ENCODE data around the gene MMS22L. TPM values are rescaled to one million over a fixed set of nuclear protein-coding genes. Genes with fewer than 3 reads are reported as not detected.

MMS22L gene
- total RNA-seq, 3 donors from 2014 or later (not counting 1 experiment from before 2014, with no cell fraction given) = 9.1 to 14.3 (median 11.7) TPM

- Mint-ChIP-seq H3K27ac (no peak overlapping the region), H3K4me3 (no peak overlapping the region), H3K36me3 (no peaks in the 10 kb centered on the region), H3K4me1 (no peaks in the 10 kb centered on the region), H3K27me3 (ENCODE audit: low read depth in 2 of 2) (no peaks in the 10 kb centered on the region), H3K9me3 (no peaks in the 10 kb centered on the region)
- ATAC-seq (no peak), DNase-seq (no peak)
- intact Hi-C loops (cut with micrococcal nuclease) = no loop called here
- H3K4me3 ChIP-seq (ENCODE audit: low read length) = no peak overlapping the region
- H3K9me3 ChIP-seq (ENCODE audit: control insufficient read depth, insufficient read depth, low read length) = no peaks in the 10 kb centered on the region
- no peaks in the 10 kb centered on the region for H3K36me3 ChIP-seq (ENCODE audit: control insufficient read depth, insufficient read depth, low read length)
- no peaks in the 10 kb centered on the region for H3K4me1 ChIP-seq (ENCODE audit: control insufficient read depth, insufficient read depth, low read length)
- H3K27ac ChIP-seq (ENCODE audit: low read length) = no peak overlapping the region
- no peak for TF ChIP-seq CTCF (IDR thresholded peaks at IDR 0.05)
- H3K27me3 ChIP-seq (ENCODE audit: control insufficient read depth, insufficient read depth, low read length) = no peaks in the 10 kb centered on the region
Measured at GRCh38 chr6:97207383-97207782, 75.6 kb downstream of the MMS22L start.

GRCh38 chr6:97205966-97206365 is 77.0 kb downstream of the MMS22L start:
- no peak for ATAC-seq
- Histone ChIP-seq H3K36me3 (ENCODE audit: control insufficient read depth, insufficient read depth, low read length) (no peaks in the 10 kb centered on the region), H3K27ac (ENCODE audit: low read length) (no peak overlapping the region), H3K4me3 (ENCODE audit: low read length) (no peak overlapping the region), H3K9me3 (ENCODE audit: control insufficient read depth, insufficient read depth, low read length) (no peaks in the 10 kb centered on the region), H3K27me3 (ENCODE audit: control insufficient read depth, insufficient read depth, low read length) (no peaks in the 10 kb centered on the region), H3K4me1 (ENCODE audit: control insufficient read depth, insufficient read depth, low read length) (no peaks in the 10 kb centered on the region)
- no peaks in the 10 kb centered on the region for H3K4me1 Mint-ChIP-seq
- no peak overlapping the region for H3K27ac Mint-ChIP-seq
- TF ChIP-seq CTCF (IDR thresholded peaks at IDR 0.05) = no peak
- no peak for DNase-seq
- H3K4me3 Mint-ChIP-seq = no peak overlapping the region
- H3K27me3 Mint-ChIP-seq (ENCODE audit: low read depth in 2 of 2) = no peaks in the 10 kb centered on the region
- intact Hi-C loops (cut with micrococcal nuclease) = no loop called here
- no peaks in the 10 kb centered on the region for H3K9me3 Mint-ChIP-seq
- no peaks in the 10 kb centered on the region for H3K36me3 Mint-ChIP-seq

GRCh38 chr6:97203343-97203742 is 79.7 kb downstream of the MMS22L start:
- intact Hi-C loops (cut with micrococcal nuclease) = no loop called here
- Mint-ChIP-seq H3K27ac (no peak overlapping the region), H3K9me3 (no peaks in the 10 kb centered on the region), H3K27me3 (ENCODE audit: low read depth in 2 of 2) (no peaks in the 10 kb centered on the region), H3K36me3 (no peaks in the 10 kb centered on the region), H3K4me3 (no peak overlapping the region), H3K4me1 (no peaks in the 10 kb centered on the region)
- H3K9me3 ChIP-seq (ENCODE audit: control insufficient read depth, insufficient read depth, low read length) = no peaks in the 10 kb centered on the region
- H3K4me1 ChIP-seq (ENCODE audit: control insufficient read depth, insufficient read depth, low read length) = no peaks in the 10 kb centered on the region
- WGBS (ENCODE audit: insufficient coverage) = 87% methylated on average over 3 of the region's 3 CpGs
- no peak for ATAC-seq
- no peak for TF ChIP-seq CTCF (IDR thresholded peaks at IDR 0.05)
- H3K4me3 ChIP-seq (ENCODE audit: low read length) = no peak overlapping the region
- no peaks in the 10 kb centered on the region for H3K36me3 ChIP-seq (ENCODE audit: control insufficient read depth, insufficient read depth, low read length)
- H3K27me3 ChIP-seq (ENCODE audit: control insufficient read depth, insufficient read depth, low read length) = no peaks in the 10 kb centered on the region
- DNase-seq = no peak
- no peak overlapping the region for H3K27ac ChIP-seq (ENCODE audit: low read length)

GRCh38 chr6:97198046-97198565 is 84.9 kb downstream of the MMS22L start:
- no peaks in the 10 kb centered on the region for H3K36me3 Mint-ChIP-seq
- ATAC-seq (no peak), DNase-seq (no peak)
- Histone ChIP-seq H3K4me1 (ENCODE audit: control insufficient read depth, insufficient read depth, low read length) (no peaks in the 10 kb centered on the region), H3K36me3 (ENCODE audit: control insufficient read depth, insufficient read depth, low read length) (no peaks in the 10 kb centered on the region), H3K9me3 (ENCODE audit: control insufficient read depth, insufficient read depth, low read length) (no peaks in the 10 kb centered on the region), H3K27ac (ENCODE audit: low read length) (no peak overlapping the region), H3K4me3 (ENCODE audit: low read length) (no peak overlapping the region), H3K27me3 (ENCODE audit: control insufficient read depth, insufficient read depth, low read length) (no peaks in the 10 kb centered on the region)
- intact Hi-C loops (cut with micrococcal nuclease) = no loop called here
- H3K27ac Mint-ChIP-seq = no peak overlapping the region
- H3K27me3 Mint-ChIP-seq (ENCODE audit: low read depth in 2 of 2) = no peaks in the 10 kb centered on the region
- H3K9me3 Mint-ChIP-seq = no peaks in the 10 kb centered on the region
- TF ChIP-seq CTCF (IDR thresholded peaks at IDR 0.05) = no peak
- no peak overlapping the region for H3K4me3 Mint-ChIP-seq
- no peaks in the 10 kb centered on the region for H3K4me1 Mint-ChIP-seq
- 100% methylated on average over 2 of the region's 3 CpGs for WGBS (ENCODE audit: insufficient coverage)

Data from natural killer cell (primary cell).